H9 (cell line): ENCODE measurements around the gene IZUMO3. TPM values are rescaled to one million over a fixed set of nuclear protein-coding genes. Genes with fewer than 3 reads are reported as not detected.

ENCODE experiments used
- DNase-seq: peaks from one replicate; pipeline ENCODE4 v3.0.0-alpha.2; 2017
- H2AFZ ChIP-seq: one replicate; pipeline ENCODE4 v1.6.1; 2013; ENCODE audit warnings: mild to moderate bottlenecking, low read length, control low read depth, moderate library complexity
- H2AK5ac ChIP-seq: 2 replicates; pipeline ENCODE4 v1.6.1; 2013; ENCODE audit warnings: low read length, control low read depth, mixed read lengths; ENCODE audit not compliant: insufficient read length
- H2BK120ac ChIP-seq: one replicate; pipeline ENCODE4 v1.6.1; 2013; ENCODE audit warnings: low read depth, mild to moderate bottlenecking, low read length, control low read depth, inconsistent platforms; ENCODE audit not compliant: poor library complexity, severe bottlenecking
- H2BK12ac ChIP-seq: 2 replicates; pipeline ENCODE4 v1.6.1; 2013; ENCODE audit warnings: low read length, control low read depth, mixed read lengths, low read depth; ENCODE audit not compliant: insufficient read length
- H2BK15ac ChIP-seq: 2 replicates; pipeline ENCODE4 v1.6.1; 2013; ENCODE audit warnings: low read depth, low read length, control low read depth
- H2BK20ac ChIP-seq: one replicate; pipeline ENCODE4 v1.6.1; 2013; ENCODE audit warnings: low read depth, mild to moderate bottlenecking, low read length, control low read depth, inconsistent platforms; ENCODE audit not compliant: poor library complexity, severe bottlenecking
- H2BK5ac ChIP-seq: 2 replicates; pipeline ENCODE4 v1.6.1; 2013; ENCODE audit warnings: low read length, control low read depth, mixed read lengths; ENCODE audit not compliant: insufficient read length
- H3K14ac ChIP-seq: 2 replicates; pipeline ENCODE4 v1.6.1; 2013; ENCODE audit warnings: low read length, control low read depth; ENCODE audit not compliant: insufficient read depth
- H3K18ac ChIP-seq: 2 replicates; pipeline ENCODE4 v1.6.1; 2013; ENCODE audit warnings: low read depth, mild to moderate bottlenecking, mixed read lengths, low read length, control low read depth; ENCODE audit not compliant: insufficient read length
- H3K23ac ChIP-seq: 2 replicates; pipeline ENCODE4 v1.6.1; 2013; ENCODE audit warnings: low read length, control low read depth, mixed read lengths, low read depth; ENCODE audit not compliant: insufficient read length
- H3K23me2 ChIP-seq: 2 replicates; pipeline ENCODE4 v1.6.1; 2013; ENCODE audit warnings: low read depth, mild to moderate bottlenecking, mixed read lengths, low read length, control low read depth; ENCODE audit not compliant: insufficient read length, poor library complexity, severe bottlenecking
- H3K27ac ChIP-seq: 2 replicates; pipeline ENCODE4 v1.5.1; 2013; ENCODE audit warnings: low read length, control low read depth, mixed read lengths, low read depth; ENCODE audit not compliant: insufficient read length
- H3K27me3 ChIP-seq: 2 replicates; pipeline ENCODE4 v1.6.1; 2013; ENCODE audit warnings: low read length, control low read depth, inconsistent platforms; ENCODE audit not compliant: insufficient read depth
- H3K4ac ChIP-seq: 2 replicates; pipeline ENCODE4 v1.6.1; 2013; ENCODE audit warnings: low read depth, mild to moderate bottlenecking, control low read depth, inconsistent platforms, low read length, moderate library complexity
- H3K4me1 ChIP-seq: 2 replicates; pipeline ENCODE4 v1.6.1; 2013; ENCODE audit warnings: low read length, control low read depth, inconsistent platforms; ENCODE audit not compliant: insufficient read depth
- H3K4me2 ChIP-seq: 2 replicates; pipeline ENCODE4 v1.6.1; 2013; ENCODE audit warnings: low read length, control low read depth, mixed read lengths; ENCODE audit not compliant: insufficient read length, insufficient read depth
- H3K56ac ChIP-seq: 2 replicates; pipeline ENCODE4 v1.6.1; 2013; ENCODE audit warnings: low read depth, mild to moderate bottlenecking, mixed read lengths, low read length, control low read depth; ENCODE audit not compliant: insufficient read length
- H3K79me1 ChIP-seq: 2 replicates; pipeline ENCODE4 v1.6.1; 2013; ENCODE audit warnings: low read depth, mild to moderate bottlenecking, moderate library complexity, low read length, control low read depth, inconsistent platforms; ENCODE audit not compliant: insufficient read depth, poor library complexity, severe bottlenecking
- H3K79me2 ChIP-seq: 2 replicates; pipeline ENCODE4 v1.6.1; 2013; ENCODE audit warnings: low read length, control low read depth, inconsistent platforms; ENCODE audit not compliant: insufficient read depth
- H3K9ac ChIP-seq: 2 replicates; pipeline ENCODE4 v1.6.1; 2013; ENCODE audit warnings: low read length, control low read depth, mixed read lengths; ENCODE audit not compliant: insufficient read length; ENCODE audit errors: extremely low read depth
- H3K9me3 ChIP-seq: one replicate; pipeline ENCODE4 v1.6.1; 2013; ENCODE audit warnings: low read depth, low read length, inconsistent platforms; ENCODE audit not compliant: control insufficient read depth
- H3T11ph ChIP-seq: one replicate; pipeline ENCODE4 v1.6.1; 2013; ENCODE audit warnings: mild to moderate bottlenecking, low read length, control low read depth, inconsistent platforms
- H4K20me1 ChIP-seq: one replicate; pipeline ENCODE4 v1.6.1; 2013; ENCODE audit not compliant: control insufficient read depth, insufficient read length, insufficient read depth
- H4K5ac ChIP-seq: 2 replicates; pipeline ENCODE4 v1.6.1; 2013; ENCODE audit warnings: low read depth, mild to moderate bottlenecking, mixed read lengths, low read length, control low read depth; ENCODE audit not compliant: insufficient read length
- H4K8ac ChIP-seq: replicated peaks from 2 replicates; pipeline ENCODE4 v1.6.1; 2013; ENCODE audit warnings: low read length, control low read depth, mixed read lengths, low read depth; ENCODE audit not compliant: insufficient read length
- H4K91ac ChIP-seq: 2 replicates; pipeline ENCODE4 v1.6.1; 2013; ENCODE audit warnings: low read depth, mild to moderate bottlenecking, moderate library complexity, mixed read lengths, low read length, control low read depth; ENCODE audit not compliant: insufficient read length
- H3K27ac Mint-ChIP-seq, 3 experiments: 2 replicates in 2 of 3; 3 replicates in 1 of 3; pipeline ENCODE4 v1.8.0; 2020 to 2021; ENCODE audit warnings: mixed read lengths in 3 of 3, mild to moderate bottlenecking in 1 of 3, moderate library complexity in 1 of 3
- H3K27me3 Mint-ChIP-seq: 2 replicates; pipeline ENCODE4 v1.8.0; 2021; ENCODE audit warnings: low read depth, mild to moderate bottlenecking, moderate library complexity, mixed read lengths
- H3K36me3 Mint-ChIP-seq, 3 experiments: 2 replicates in 2 of 3; 3 replicates in 1 of 3; pipeline ENCODE4 v1.8.0; 2020 to 2021; ENCODE audit warnings: low read depth in 3 of 3, mixed read lengths in 3 of 3; ENCODE audit not compliant: insufficient read depth in 1 of 3
- H3K4me1 Mint-ChIP-seq, 2 experiments: 2 replicates each; pipeline ENCODE4 v1.8.0; 2020; ENCODE audit warnings: mixed read lengths in 2 of 2
- H3K4me3 Mint-ChIP-seq, 2 experiments: 2 replicates in 1 of 2; 3 replicates in 1 of 2; pipeline ENCODE4 v1.8.0; 2020 to 2021; ENCODE audit warnings: mild to moderate bottlenecking in 2 of 2, mixed read lengths in 2 of 2, moderate library complexity in 1 of 2
- H3K9me3 Mint-ChIP-seq, 2 experiments: 2 replicates in 1 of 2; 3 replicates in 1 of 2; pipeline ENCODE4 v1.8.0; 2020; ENCODE audit warnings: mild to moderate bottlenecking in 2 of 2, mixed read lengths in 2 of 2, moderate library complexity in 1 of 2
- WGBS: extraction: QIAGEN DNeasy Blood & Tissue Kit; methylation state at CpG from one replicate; pipeline ENCODE4 v1.1.7; 2013; ENCODE audit warnings: missing lambda C conversion rate, low lambda C conversion rate, mixed read lengths; ENCODE audit not compliant: insufficient read length; ENCODE audit errors: extremely low coverage; 5-methylcytosine and 5-hydroxymethylcytosine counted together
- total RNA-seq: library from RNA; stranded (reverse); gene quantifications from 2 replicates; pipeline ENCODE4 v1.2.1, GENCODE V29; 2021
- TF ChIP-seq, protein P1 (sequence below): fragments of 200-600 bp; sonication (generic); conservative IDR thresholded peaks from 3 replicates; pipeline ENCODE4 v1.8.0; 2021; ENCODE audit warnings: antibody characterized with exemption, mild to moderate bottlenecking

The IZUMO3 gene
- total RNA-seq, 1 experiment from 2014 or later = not detected

DNA sequence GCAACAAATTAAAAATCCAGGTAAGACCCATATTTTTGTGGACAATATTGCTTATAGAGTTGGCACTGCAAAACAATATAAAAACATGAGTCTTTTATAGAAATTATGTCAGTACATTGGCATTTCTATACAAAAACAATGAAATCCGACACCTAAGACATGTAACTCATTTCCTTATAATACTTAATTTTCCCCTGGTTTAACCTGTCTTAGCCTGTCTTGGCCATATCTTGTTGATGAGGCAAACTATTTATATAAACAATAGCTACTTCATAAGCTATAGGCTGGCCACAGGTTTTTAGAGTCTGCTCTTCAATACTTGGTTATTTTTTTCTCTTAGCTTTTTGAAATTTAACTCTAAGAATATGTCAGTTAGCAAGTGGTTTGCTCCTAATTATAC is 44.7 kb upstream of the IZUMO3 start:
- no peak overlapping the region for H2BK20ac ChIP-seq
- no peak overlapping the region for H2BK5ac ChIP-seq
- no peaks in the 10 kb centered on the region for H3K79me1 ChIP-seq
- Mint-ChIP-seq H3K27ac (no peak overlapping the region), H3K27me3 (no peaks in the 10 kb centered on the region), H3K4me1 (peaks cover 15 to 17% of the 10 kb centered on the region in 2 experiments), H3K36me3 (peaks cover 4 to 12% (median 5%) of the 10 kb centered on the region in 3 experiments; a peak in 6 of 7 replicates), H3K9me3 (peaks cover 16 to 17% of the 10 kb centered on the region in 2 experiments), H3K4me3 (no peak overlapping the region)
- TF ChIP-seq, protein P1, sequence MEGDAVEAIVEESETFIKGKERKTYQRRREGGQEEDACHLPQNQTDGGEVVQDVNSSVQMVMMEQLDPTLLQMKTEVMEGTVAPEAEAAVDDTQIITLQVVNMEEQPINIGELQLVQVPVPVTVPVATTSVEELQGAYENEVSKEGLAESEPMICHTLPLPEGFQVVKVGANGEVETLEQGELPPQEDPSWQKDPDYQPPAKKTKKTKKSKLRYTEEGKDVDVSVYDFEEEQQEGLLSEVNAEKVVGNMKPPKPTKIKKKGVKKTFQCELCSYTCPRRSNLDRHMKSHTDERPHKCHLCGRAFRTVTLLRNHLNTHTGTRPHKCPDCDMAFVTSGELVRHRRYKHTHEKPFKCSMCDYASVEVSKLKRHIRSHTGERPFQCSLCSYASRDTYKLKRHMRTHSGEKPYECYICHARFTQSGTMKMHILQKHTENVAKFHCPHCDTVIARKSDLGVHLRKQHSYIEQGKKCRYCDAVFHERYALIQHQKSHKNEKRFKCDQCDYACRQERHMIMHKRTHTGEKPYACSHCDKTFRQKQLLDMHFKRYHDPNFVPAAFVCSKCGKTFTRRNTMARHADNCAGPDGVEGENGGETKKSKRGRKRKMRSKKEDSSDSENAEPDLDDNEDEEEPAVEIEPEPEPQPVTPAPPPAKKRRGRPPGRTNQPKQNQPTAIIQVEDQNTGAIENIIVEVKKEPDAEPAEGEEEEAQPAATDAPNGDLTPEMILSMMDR = no peak
- no peaks in the 10 kb centered on the region; the same call in 1 of the 2 replicates for H3K4me1 ChIP-seq
- H3K14ac ChIP-seq = no peak overlapping the region
- no peak overlapping the region for H2BK15ac ChIP-seq
- no peaks in the 10 kb centered on the region for H3K23me2 ChIP-seq
- no CpG with 5 or more reads among the region's 1 CpG for WGBS
- DNase-seq = no peak
- H3K18ac ChIP-seq = no peak overlapping the region
- H4K5ac ChIP-seq = no peak overlapping the region
- no peak overlapping the region for H4K8ac ChIP-seq
- H2AK5ac ChIP-seq = no peak overlapping the region
- H3K56ac ChIP-seq = no peak overlapping the region
- H3K4me2 ChIP-seq = no peak overlapping the region
- H3K23ac ChIP-seq = no peak overlapping the region
- H3K9ac ChIP-seq = no peak overlapping the region
- H3K79me2 ChIP-seq = no peaks in the 10 kb centered on the region
- H3K27ac ChIP-seq = no peak overlapping the region
- no peak overlapping the region for H3T11ph ChIP-seq
- H3K27me3 ChIP-seq = no peaks in the 10 kb centered on the region
- H4K20me1 ChIP-seq = no peaks in the 10 kb centered on the region
- no peak overlapping the region for H2BK12ac ChIP-seq
- no peak overlapping the region for H3K4ac ChIP-seq
- H2BK120ac ChIP-seq = no peak overlapping the region
- no peak overlapping the region for H4K91ac ChIP-seq
- no peak overlapping the region for H2AFZ ChIP-seq
- H3K9me3 ChIP-seq = peaks cover 8% of the 10 kb centered on the region
